GM19452 (cell line): Measurements from ENCODE around the gene LRRN1.

Experiments
- ATAC-seq: cut with Tn5 transposase; IDR thresholded peaks from one replicate; pipeline ENCODE4 v1.9.1; 2021; ENCODE audit not compliant: unreplicated experiment

The LRRN1 gene

DNA sequence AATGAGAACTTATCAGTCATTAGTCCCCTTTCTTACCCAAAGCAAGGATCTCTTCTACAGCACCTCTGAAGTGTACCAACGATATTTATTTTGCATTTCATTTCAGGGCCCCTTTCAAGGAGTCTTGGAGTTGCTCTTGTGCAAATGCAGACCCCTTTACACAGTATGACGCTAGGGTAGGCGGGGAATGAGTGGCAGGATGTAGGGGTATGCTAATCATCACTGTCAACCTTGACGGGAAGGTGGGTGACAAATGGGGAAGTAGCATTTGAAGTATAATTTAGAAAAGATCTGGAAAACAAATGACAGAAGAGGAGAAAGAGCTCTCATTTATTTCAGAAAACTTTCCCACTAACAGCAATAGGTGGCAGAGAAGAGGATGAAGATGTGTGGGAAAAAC, 94.4 kb downstream of the LRRN1 start:
- ATAC-seq: no peak
